NT2/D1 (cell line): ENCODE results near the gene PHF23.

ENCODE experiments used
- SUZ12 ChIP-seq: IDR thresholded peaks from 2 replicates; pipeline ENCODE4 v1.6.1; 2011; ENCODE audit not compliant: insufficient read length, insufficient read depth; ENCODE audit errors: extremely low read depth
- YY1 ChIP-seq: IDR thresholded peaks from 2 replicates; pipeline ENCODE4 v1.6.1; 2011; ENCODE audit not compliant: insufficient read length, insufficient read depth

DNA sequence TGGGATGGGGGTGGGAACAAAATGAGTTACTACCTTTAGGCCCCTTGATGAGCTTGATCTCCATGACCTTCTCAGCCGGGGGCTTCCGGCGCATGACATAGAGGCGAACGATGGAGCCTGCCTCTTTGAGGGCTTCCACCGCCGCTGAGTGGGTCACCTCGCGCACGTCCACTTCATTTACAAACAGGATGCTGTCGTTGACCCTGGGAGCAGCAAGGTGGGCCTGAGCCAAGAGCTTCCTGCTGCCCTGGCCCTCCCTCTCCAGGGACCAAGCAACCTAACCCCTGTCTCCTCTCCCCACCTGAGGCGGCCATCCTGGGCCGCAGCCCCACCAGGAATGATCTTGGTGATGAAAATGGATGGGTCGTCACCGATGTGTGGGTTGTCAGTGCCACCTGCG is 35.9 kb downstream of the PHF23 start:
- no peak for TF ChIP-seq YY1
- no peak for TF ChIP-seq SUZ12
